Prostate gland (tissue), 2 donors: ENCODE measurements around the gene DSCAML1. TPM values are rescaled to one million over a fixed set of nuclear protein-coding genes. Genes with fewer than 3 reads are reported as not detected.

Source experiments
- DNase-seq: peaks from one replicate; pipeline ENCODE4 v3.0.0-alpha.2; 2019; ENCODE audit warnings: low spot score
- H3K27ac ChIP-seq, 2 donors: fragments of 200-600 bp; sonication (generic); 2 replicates each; pipeline ENCODE4 v1.5.1; 2017 to 2019
- H3K27me3 ChIP-seq: fragments of 200-600 bp; sonication (generic); replicated peaks from 2 replicates; pipeline ENCODE4 v1.5.1; 2019; ENCODE audit not compliant: insufficient read depth
- H3K36me3 ChIP-seq, 2 donors: fragments of 200-600 bp; sonication (generic); 1 replicate in 1 of 2; 2 replicates in 1 of 2; pipeline versions ENCODE4 v1.5.1 to v1.8.1; 2017 to 2019
- H3K4me1 ChIP-seq: fragments of 200-600 bp; sonication (generic); replicated peaks from 2 replicates; pipeline ENCODE4 v1.5.1; 2019
- H3K4me3 ChIP-seq, 2 donors: fragments of 200-600 bp; sonication (generic); 2 replicates each; pipeline ENCODE4 v1.5.1; 2017 to 2019
- H3K9me3 ChIP-seq: fragments of 200-600 bp; sonication (generic); 2 replicates; pipeline ENCODE4 v1.5.1; 2017
- CTCF ChIP-seq, 4 experiments: fragments of 200-600 bp in 2 of 4; fragments of 450-650 bp in 2 of 4; sonication (generic) in 2 of 4; IDR thresholded peaks; 1 replicate in 3 of 4; 2 replicates in 1 of 4; pipeline ENCODE4 v1.5.1; 2016 to 2019; ENCODE audit warnings: antibody characterized with exemption in 4 of 4, mild to moderate bottlenecking in 2 of 4, moderate library complexity in 2 of 4
- POLR2A ChIP-seq: fragments of 450-650 bp; IDR thresholded peaks from one replicate; pipeline ENCODE4 v1.6.1; 2016; ENCODE audit warnings: antibody characterized with exemption, mild to moderate bottlenecking
- POLR2AphosphoS5 ChIP-seq: sonication (generic); formaldehyde crosslinking; IDR thresholded peaks from one replicate; pipeline ENCODE4 v1.6.1; 2017; ENCODE audit warnings: antibody characterized with exemption
- WGBS: methylation state at CpG from one replicate; pipeline ENCODE4 v1.1.5; 2018; 5-methylcytosine and 5-hydroxymethylcytosine counted together
- intact Hi-C: fragments of 100-400 bp; cut with DNase I; formaldehyde crosslinking; loops from one replicate; pipeline ENCODE4 v1.14.2; 2022
- total RNA-seq, 2 donors: library from RNA; depleted of rRNA; stranded (reverse); fragments of >200 nt; gene quantifications; one replicate each; pipeline ENCODE4 v1.1.0, GENCODE V29; 2016

Gene DSCAML1
- total RNA-seq, 2 donors from 2014 or later, result 0.14 to 2.8 TPM

- H3K27me3 ChIP-seq, result no peaks in the 10 kb centered on the region
- no peak for TF ChIP-seq CTCF (IDR thresholded peaks at IDR 0.05)
- no peak for TF ChIP-seq POLR2AphosphoS5
- no peak for TF ChIP-seq POLR2A
- intact Hi-C loops, result no loop called here
Observed at GRCh38 chr11:117700551-117700950, 96.5 kb downstream of the DSCAML1 start.

GRCh38 chr11:117697319-117697718 lies 99.7 kb downstream of the DSCAML1 start:
- H3K27me3 ChIP-seq, result no peaks in the 10 kb centered on the region
- TF ChIP-seq POLR2A (no peak), CTCF (IDR thresholded peaks at IDR 0.05) (no peak), POLR2AphosphoS5 (no peak)
- 65% methylated on average over 3 of the region's 3 CpGs for WGBS

More at GRCh38 chr11:117700551-117700950, 96.5 kb downstream of the DSCAML1 start:
- H3K27ac ChIP-seq, result no peak overlapping the region
- no peak overlapping the region for H3K4me3 ChIP-seq
- no peak for DNase-seq
- no peaks in the 10 kb centered on the region for H3K4me1 ChIP-seq
- 83% methylated on average over 6 of the region's 6 CpGs for WGBS
- H3K36me3 ChIP-seq, result no peaks in the 10 kb centered on the region
- H3K9me3 ChIP-seq, result no peaks in the 10 kb centered on the region

GRCh38 chr11:117696540-117696939 lies 100.5 kb downstream of the DSCAML1 start:
- Histone ChIP-seq H3K4me1 (no peaks in the 10 kb centered on the region), H3K27ac (no peak overlapping the region), H3K36me3 (no peaks in the 10 kb centered on the region), H3K27me3 (no peaks in the 10 kb centered on the region), H3K9me3 (no peaks in the 10 kb centered on the region), H3K4me3 (no peak overlapping the region)
- no peak for TF ChIP-seq CTCF (IDR thresholded peaks at IDR 0.05)
- TF ChIP-seq POLR2A, result no peak
- no peak for TF ChIP-seq POLR2AphosphoS5
- 57% methylated on average over 5 of the region's 5 CpGs for WGBS
- intact Hi-C loops, result no loop called here
- no peak for DNase-seq

More at GRCh38 chr11:117697319-117697718, 99.7 kb downstream of the DSCAML1 start:
- intact Hi-C loops, result no loop called here
- Histone ChIP-seq H3K4me3 (no peak overlapping the region), H3K9me3 (no peaks in the 10 kb centered on the region), H3K4me1 (no peaks in the 10 kb centered on the region), H3K27ac (no peak overlapping the region), H3K36me3 (no peaks in the 10 kb centered on the region)
- no peak for DNase-seq

GRCh38 chr11:117693344-117693743 lies 103.7 kb downstream of the DSCAML1 start:
- Histone ChIP-seq H3K36me3 (no peaks in the 10 kb centered on the region), H3K9me3 (no peaks in the 10 kb centered on the region), H3K4me3 (no peak overlapping the region), H3K4me1 (no peaks in the 10 kb centered on the region), H3K27me3 (no peaks in the 10 kb centered on the region), H3K27ac (no peak overlapping the region)
- intact Hi-C loops, result no loop called here
- DNase-seq, result no peak
- 80% methylated on average over 3 of the region's 3 CpGs for WGBS
- TF ChIP-seq POLR2A (no peak), POLR2AphosphoS5 (no peak), CTCF (IDR thresholded peaks at IDR 0.05) (no peak)

- TF ChIP-seq POLR2AphosphoS5 (no peak), POLR2A (no peak), CTCF (IDR thresholded peaks at IDR 0.05) (no peak)
- no peak for DNase-seq
- Histone ChIP-seq H3K4me3 (no peak overlapping the region), H3K9me3 (no peaks in the 10 kb centered on the region), H3K4me1 (no peaks in the 10 kb centered on the region), H3K27ac (no peak overlapping the region), H3K27me3 (no peaks in the 10 kb centered on the region), H3K36me3 (no peaks in the 10 kb centered on the region)
- intact Hi-C loops, result no loop called here
- WGBS, result 53% methylated on average over 10 of the region's 10 CpGs
Observed at GRCh38 chr11:117691516-117691915, 105.5 kb downstream of the DSCAML1 start.
